WTC11 (cell line): ENCODE measurements around the gene NXN.

Experiments
- AFF4 ChIP-seq: sonication (generic); formaldehyde crosslinking; IDR thresholded peaks from 2 replicates; pipeline ENCODE4 v1.8.1; 2023; ENCODE audit warnings: mild to moderate bottlenecking, missing genetic modification reagents, borderline replicate concordance
- CTCF ChIP-seq: fragments of 200-600 bp; IDR thresholded peaks from 2 replicates; pipeline ENCODE4 v1.8.0; 2022; ENCODE audit warnings: antibody characterized with exemption
- FOXK1 ChIP-seq: sonication (generic); formaldehyde crosslinking; IDR thresholded peaks from 2 replicates; pipeline ENCODE4 v1.8.0; 2022; ENCODE audit warnings: mild to moderate bottlenecking, moderate library complexity, missing genetic modification reagents
- MYBL2 ChIP-seq: sonication (generic); formaldehyde crosslinking; IDR thresholded peaks from 2 replicates; pipeline ENCODE4 v1.8.1; 2023; ENCODE audit warnings: mild to moderate bottlenecking, moderate library complexity, missing genetic modification reagents
- NFE2L1 ChIP-seq: sonication (generic); formaldehyde crosslinking; IDR thresholded peaks from 2 replicates; pipeline ENCODE4 v1.8.1; 2023; ENCODE audit warnings: missing genetic modification reagents
- SP1 ChIP-seq: sonication (generic); formaldehyde crosslinking; conservative IDR thresholded peaks from 2 replicates; pipeline ENCODE4 v1.8.1; 2022; ENCODE audit warnings: missing genetic modification reagents
- TP53 ChIP-seq: sonication (generic); formaldehyde crosslinking; IDR thresholded peaks from 2 replicates; pipeline ENCODE4 v1.8.1; 2023; ENCODE audit warnings: mild to moderate bottlenecking, missing genetic modification reagents
- USF2 ChIP-seq: sonication (generic); formaldehyde crosslinking; IDR thresholded peaks from 2 replicates; pipeline ENCODE4 v1.8.1; 2023; ENCODE audit warnings: mild to moderate bottlenecking, missing genetic modification reagents, moderate library complexity
- ZBTB21 ChIP-seq: sonication (generic); formaldehyde crosslinking; IDR thresholded peaks from 2 replicates; pipeline ENCODE4 v1.8.1; 2023; ENCODE audit warnings: mild to moderate bottlenecking, missing genetic modification reagents, borderline replicate concordance

GRCh38 chr17:977166-977565, 2.4 kb downstream of the NXN start:
- no peak for TF ChIP-seq CTCF
- TF ChIP-seq MYBL2 (CRISPR knock-in tag): no peak
- TF ChIP-seq SP1 (CRISPR knock-in tag): no peak
- no peak for TF ChIP-seq AFF4 (CRISPR knock-in tag)
- TF ChIP-seq ZBTB21: no peak
- no peak for TF ChIP-seq USF2
- no peak for TF ChIP-seq TP53 (CRISPR knock-in tag)
- TF ChIP-seq NFE2L1: no peak
- no peak for TF ChIP-seq FOXK1 (CRISPR knock-in tag)
